ENCODE data around the gene MBTPS1.

DNA sequence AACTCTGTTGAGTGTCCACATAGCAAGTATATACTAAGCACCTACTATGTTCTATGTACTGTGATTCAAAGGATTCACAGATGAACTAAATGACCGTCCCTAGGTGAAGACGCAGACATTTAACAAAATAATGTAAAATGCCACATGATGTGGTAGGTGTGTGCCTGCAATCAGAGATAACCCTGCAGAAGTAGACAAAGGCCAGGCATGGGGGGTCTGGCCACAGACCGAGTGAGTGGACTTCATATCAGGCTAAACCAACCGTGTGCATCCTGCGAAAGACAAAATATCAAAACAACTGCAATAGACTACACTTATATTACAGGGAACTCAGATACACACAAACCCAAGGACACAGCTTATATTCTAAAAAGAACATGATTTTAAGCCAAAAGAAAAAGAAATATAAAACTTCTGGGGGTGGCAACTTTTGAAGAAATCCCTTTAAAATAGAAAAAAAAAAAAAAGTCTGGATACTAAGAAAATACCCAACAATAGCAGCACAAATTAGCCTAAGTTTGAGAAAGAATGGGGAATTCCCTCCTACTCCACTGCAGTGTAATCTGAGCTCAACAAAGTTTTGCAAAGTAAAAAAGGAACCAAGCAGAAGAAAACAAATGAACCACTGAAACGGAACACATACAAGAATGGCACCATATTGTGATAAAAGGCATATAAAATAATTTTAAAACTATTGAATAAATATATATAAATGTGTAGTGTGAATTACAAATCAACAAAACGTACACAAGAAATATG is 16.0 kb upstream of the MBTPS1 start:
- TF ChIP-seq, protein P1, sequence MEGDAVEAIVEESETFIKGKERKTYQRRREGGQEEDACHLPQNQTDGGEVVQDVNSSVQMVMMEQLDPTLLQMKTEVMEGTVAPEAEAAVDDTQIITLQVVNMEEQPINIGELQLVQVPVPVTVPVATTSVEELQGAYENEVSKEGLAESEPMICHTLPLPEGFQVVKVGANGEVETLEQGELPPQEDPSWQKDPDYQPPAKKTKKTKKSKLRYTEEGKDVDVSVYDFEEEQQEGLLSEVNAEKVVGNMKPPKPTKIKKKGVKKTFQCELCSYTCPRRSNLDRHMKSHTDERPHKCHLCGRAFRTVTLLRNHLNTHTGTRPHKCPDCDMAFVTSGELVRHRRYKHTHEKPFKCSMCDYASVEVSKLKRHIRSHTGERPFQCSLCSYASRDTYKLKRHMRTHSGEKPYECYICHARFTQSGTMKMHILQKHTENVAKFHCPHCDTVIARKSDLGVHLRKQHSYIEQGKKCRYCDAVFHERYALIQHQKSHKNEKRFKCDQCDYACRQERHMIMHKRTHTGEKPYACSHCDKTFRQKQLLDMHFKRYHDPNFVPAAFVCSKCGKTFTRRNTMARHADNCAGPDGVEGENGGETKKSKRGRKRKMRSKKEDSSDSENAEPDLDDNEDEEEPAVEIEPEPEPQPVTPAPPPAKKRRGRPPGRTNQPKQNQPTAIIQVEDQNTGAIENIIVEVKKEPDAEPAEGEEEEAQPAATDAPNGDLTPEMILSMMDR (IDR thresholded peaks at IDR 0.05) = no peak
- TF ChIP-seq POLR2A (IDR thresholded peaks at IDR 0.05) = no peak

Data from thyroid gland (tissue), 4 donors.